ENCODE data around the gene PDAP1. TPM values are rescaled to one million over a fixed set of nuclear protein-coding genes. Genes with fewer than 3 reads are reported as not detected.
A peak's percentile ranks its signal among the peaks of the same experiment; 100 is the strongest.

Gene PDAP1
- total and polyA plus RNA-seq, 9 of the 15 experiments (the other 6 are each of a cell fraction or from before 2014, with no cell fraction given) = 10.2 to 315 (median 129) TPM

DNA sequence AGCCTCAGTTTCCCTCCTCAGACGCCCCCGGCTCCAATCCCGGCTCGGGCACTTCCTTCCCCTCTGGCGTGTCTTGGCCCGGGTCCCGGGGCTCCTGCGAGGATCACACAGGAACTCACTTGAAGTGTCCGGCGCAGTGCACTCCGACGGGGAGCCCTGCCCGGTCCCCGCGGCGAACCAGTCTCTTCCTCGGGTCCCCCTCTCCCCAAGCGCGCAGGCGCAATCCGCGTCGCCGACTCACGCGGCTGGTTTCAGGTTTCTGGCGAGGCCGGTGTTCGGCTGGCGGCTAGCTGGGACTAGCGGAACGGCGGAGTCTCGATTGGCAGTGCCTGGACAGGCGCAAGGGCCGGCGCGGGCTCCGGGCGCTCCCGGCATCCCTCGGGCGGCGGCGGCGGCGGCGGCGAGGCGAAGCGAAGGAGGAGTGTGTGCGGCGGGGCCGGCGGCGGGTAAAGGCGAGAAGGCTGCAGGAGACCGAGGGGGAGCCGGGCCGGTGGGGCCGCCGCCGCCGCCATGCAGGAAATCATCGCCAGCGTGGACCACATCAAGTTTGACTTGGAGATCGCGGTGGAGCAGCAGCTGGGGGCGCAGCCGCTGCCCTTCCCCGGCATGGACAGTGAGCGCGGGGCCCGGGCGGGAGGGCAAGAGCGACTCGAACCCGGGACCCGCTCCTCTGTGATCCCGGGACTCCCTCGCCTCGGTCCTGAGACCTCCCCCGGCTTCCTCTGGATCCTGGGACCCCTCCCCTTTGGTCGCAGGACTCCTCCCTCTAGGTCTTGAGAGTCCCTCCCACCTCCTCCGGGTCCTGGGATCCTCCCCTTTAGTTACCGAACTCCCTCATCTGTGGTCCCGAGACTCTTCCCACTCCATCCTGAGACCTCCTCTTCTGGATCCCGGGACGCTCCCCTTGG, 30.4 kb upstream of the PDAP1 start, which contains the start of the genes CPSF4 and PTCD1 (continued):
- TF ChIP-seq NR0B1 (IDR thresholded peaks at IDR 0.05; ENCODE audit: partially characterized antibody) = no peak
- no peak for TF ChIP-seq ZNF253 (CRISPR knock-in tag; conservative IDR thresholded peaks at IDR 0.05)
- TF ChIP-seq EZH2 (IDR thresholded peaks at IDR 0.05; ENCODE audit: borderline replicate concordance, low read depth, low read length) = no peak
- TF ChIP-seq SMAD4 (CRISPR knock-in tag; conservative IDR thresholded peaks at IDR 0.05) = peak; percentile 80
- peak; percentile 51 to 67 for TF ChIP-seq SIX5 (IDR thresholded peaks at IDR 0.05; ENCODE audit: borderline replicate concordance in 1 of 2, insufficient read depth in 1 of 2, low read depth in 1 of 2, low read length in 2 of 2)
- TF ChIP-seq, protein P1, sequence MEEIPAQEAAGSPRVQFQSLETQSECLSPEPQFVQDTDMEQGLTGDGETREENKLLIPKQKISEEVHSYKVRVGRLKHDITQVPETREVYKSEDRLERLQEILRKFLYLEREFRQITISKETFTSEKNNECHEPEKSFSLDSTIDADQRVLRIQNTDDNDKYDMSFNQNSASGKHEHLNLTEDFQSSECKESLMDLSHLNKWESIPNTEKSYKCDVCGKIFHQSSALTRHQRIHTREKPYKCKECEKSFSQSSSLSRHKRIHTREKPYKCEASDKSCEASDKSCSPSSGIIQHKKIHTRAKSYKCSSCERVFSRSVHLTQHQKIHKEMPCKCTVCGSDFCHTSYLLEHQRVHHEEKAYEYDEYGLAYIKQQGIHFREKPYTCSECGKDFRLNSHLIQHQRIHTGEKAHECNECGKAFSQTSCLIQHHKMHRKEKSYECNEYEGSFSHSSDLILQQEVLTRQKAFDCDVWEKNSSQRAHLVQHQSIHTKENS (CRISPR knock-in tag; IDR thresholded peaks at IDR 0.05) = no peak
- peak; percentile 73; the same call in 1 of the 2 replicates for TF ChIP-seq BCOR (IDR thresholded peaks at IDR 0.05)
- no peak for TF ChIP-seq MECOM (CRISPR knock-in tag; IDR thresholded peaks at IDR 0.05)
- TF ChIP-seq HBP1 (CRISPR knock-in tag; IDR thresholded peaks at IDR 0.05) = no peak
- no peak for TF ChIP-seq PURB (CRISPR knock-in tag; IDR thresholded peaks at IDR 0.05; ENCODE audit: low read depth)
- TF ChIP-seq, protein P2, sequence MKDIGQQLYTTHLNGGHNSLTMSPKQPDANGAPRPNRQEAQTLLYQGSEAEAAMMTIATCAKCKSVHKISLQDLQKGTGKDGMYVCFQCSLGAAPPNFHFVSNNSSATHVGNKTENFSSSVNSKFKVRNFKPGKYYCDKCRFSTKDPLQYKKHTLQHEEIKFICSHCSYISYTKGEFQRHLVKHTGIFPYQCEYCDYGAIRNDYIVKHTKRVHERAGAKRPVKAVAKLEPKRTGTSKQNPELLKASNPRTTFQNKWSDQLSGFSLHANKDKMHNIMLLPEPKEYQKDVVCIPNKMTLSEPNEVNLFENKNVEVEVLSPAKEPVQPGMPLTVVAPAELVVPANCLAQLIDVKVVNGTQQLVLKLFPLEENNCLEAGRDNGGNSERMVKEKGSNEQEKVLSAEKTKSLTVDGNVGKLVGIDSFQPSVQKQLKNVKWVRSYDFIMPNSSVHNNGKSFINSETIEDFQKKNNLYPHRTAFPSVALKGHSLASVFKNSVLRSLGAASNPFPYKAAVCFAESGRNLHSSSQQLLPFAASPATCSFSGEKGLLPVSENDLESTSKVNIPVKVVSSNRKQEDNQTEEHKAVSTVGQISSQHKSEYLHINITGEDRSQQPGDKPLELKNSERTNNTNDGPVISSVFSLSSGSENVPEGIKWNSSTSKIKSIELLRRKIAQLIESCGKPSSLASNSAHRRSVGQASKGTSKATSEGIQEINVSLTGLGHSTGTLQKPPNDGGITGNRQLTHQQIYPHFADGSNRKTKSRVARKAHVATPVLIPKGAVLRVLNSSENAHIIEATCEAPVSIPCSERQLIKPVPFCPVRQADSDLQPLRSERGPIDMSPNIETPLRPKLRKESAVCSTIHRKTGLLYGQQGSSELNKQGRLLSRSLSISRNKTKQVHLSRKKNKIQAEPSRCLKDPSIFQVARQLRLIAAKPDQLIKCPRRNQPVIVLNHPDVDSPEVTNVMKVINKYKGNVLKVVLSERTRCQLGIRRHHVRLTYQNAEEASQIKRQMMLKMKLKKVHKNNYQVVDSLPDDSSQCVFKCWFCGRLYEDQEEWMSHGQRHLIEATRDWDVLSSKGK (CRISPR knock-in tag; IDR thresholded peaks at IDR 0.05) = no peak
- TF ChIP-seq FOXO4 (CRISPR knock-in tag; IDR thresholded peaks at IDR 0.05) = 0 out of 2 replicates have a peak, but pooled peaks have one; percentile 44
- TF ChIP-seq ZBTB5 (IDR thresholded peaks at IDR 0.05) = no peak
- peak; percentile 49; the same call in 1 of the 2 replicates for TF ChIP-seq ZNF583 (CRISPR knock-in tag; IDR thresholded peaks at IDR 0.05)

Data from K562 (cell line).